GM12878 (cell line): ENCODE measurements around the gene STAT5A.

Experiments
- ATF3 ChIP-seq: IDR thresholded peaks from 2 replicates; pipeline ENCODE4 v1.6.1; 2011; ENCODE audit warnings: low read depth, mild to moderate bottlenecking, low read length, moderate library complexity, borderline replicate concordance; ENCODE audit errors: extremely low read depth
- BCLAF1 ChIP-seq: fragments of 450-650 bp; IDR thresholded peaks from 2 replicates; pipeline ENCODE4 v1.6.1; 2017; ENCODE audit warnings: antibody characterized with exemption, mild to moderate bottlenecking, moderate library complexity
- CREM ChIP-seq: IDR thresholded peaks from 2 replicates; pipeline ENCODE4 v1.6.1; 2014; ENCODE audit warnings: antibody characterized with exemption, low read depth
- EZH2 ChIP-seq: IDR thresholded peaks from 2 replicates; pipeline ENCODE4 v1.6.1; 2012; ENCODE audit warnings: low read depth, mild to moderate bottlenecking, control low read depth, inconsistent platforms, low read length, borderline replicate concordance; ENCODE audit not compliant: control insufficient read depth
- MTA3 ChIP-seq: IDR thresholded peaks from 2 replicates; pipeline ENCODE4 v1.6.1; 2012; ENCODE audit warnings: low read length, inconsistent platforms, borderline replicate concordance
- POLR2A ChIP-seq: IDR thresholded peaks from 2 replicates; pipeline ENCODE4 v1.6.1; 2011; ENCODE audit warnings: low read depth, mild to moderate bottlenecking, low read length
- RB1 ChIP-seq: fragments of 450-650 bp; formaldehyde crosslinking; IDR thresholded peaks from 2 replicates; pipeline ENCODE4 v1.6.1; 2017; ENCODE audit warnings: mild to moderate bottlenecking, borderline replicate concordance
- SIN3A ChIP-seq: IDR thresholded peaks from 2 replicates; pipeline ENCODE4 v1.6.1; 2012; ENCODE audit warnings: low read depth, low read length, improper control_type of control experiment
- TCF3 ChIP-seq: IDR thresholded peaks from 2 replicates; pipeline ENCODE4 v1.6.1; 2012; ENCODE audit warnings: low read depth, mild to moderate bottlenecking, low read length, borderline replicate concordance; ENCODE audit not compliant: insufficient read depth
- ZNF274 ChIP-seq: IDR thresholded peaks from one replicate; pipeline ENCODE4 v1.8.0; 2011; ENCODE audit not compliant: insufficient read length, insufficient read depth
- TF ChIP-seq, protein P1 (sequence below), 3 experiments: IDR thresholded peaks in 2 of 3; conservative IDR thresholded peaks in 1 of 3; 2 replicates each; pipeline ENCODE4 v1.5.1; 2011; ENCODE audit warnings: low read depth in 3 of 3, low read length in 3 of 3, mild to moderate bottlenecking in 3 of 3, control low read depth in 2 of 3, moderate library complexity in 2 of 3, inconsistent platforms in 1 of 3, mixed read lengths in 1 of 3; ENCODE audit not compliant: control insufficient read depth in 2 of 3, insufficient read depth in 1 of 3; ENCODE audit errors: extremely low read depth in 1 of 3

DNA sequence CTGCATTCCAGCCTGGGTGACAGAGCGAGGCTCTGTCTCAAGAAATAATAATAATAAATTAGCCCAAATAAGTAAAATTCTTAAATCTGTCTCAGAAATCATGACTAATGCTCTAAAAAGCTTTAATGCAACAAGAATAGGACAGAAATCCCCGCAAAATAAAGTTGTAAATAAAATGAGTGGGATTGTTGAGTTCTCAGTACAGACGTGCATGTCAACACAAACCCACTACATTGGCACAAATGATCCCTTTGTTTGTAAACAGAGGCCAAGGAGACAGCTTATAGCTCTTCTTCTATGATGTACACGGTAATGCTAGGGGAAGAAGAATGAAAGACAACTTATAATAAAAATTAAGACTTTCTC is 18.1 kb upstream of the STAT5A start:
- TF ChIP-seq, protein P1, sequence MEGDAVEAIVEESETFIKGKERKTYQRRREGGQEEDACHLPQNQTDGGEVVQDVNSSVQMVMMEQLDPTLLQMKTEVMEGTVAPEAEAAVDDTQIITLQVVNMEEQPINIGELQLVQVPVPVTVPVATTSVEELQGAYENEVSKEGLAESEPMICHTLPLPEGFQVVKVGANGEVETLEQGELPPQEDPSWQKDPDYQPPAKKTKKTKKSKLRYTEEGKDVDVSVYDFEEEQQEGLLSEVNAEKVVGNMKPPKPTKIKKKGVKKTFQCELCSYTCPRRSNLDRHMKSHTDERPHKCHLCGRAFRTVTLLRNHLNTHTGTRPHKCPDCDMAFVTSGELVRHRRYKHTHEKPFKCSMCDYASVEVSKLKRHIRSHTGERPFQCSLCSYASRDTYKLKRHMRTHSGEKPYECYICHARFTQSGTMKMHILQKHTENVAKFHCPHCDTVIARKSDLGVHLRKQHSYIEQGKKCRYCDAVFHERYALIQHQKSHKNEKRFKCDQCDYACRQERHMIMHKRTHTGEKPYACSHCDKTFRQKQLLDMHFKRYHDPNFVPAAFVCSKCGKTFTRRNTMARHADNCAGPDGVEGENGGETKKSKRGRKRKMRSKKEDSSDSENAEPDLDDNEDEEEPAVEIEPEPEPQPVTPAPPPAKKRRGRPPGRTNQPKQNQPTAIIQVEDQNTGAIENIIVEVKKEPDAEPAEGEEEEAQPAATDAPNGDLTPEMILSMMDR (IDR thresholded peaks at IDR 0.05 in 2 of 3, conservative IDR thresholded peaks at IDR 0.05 in 1 of 3; ENCODE audit: control insufficient read depth in 2 of 3, extremely low read depth in 1 of 3, insufficient read depth in 1 of 3, low read depth in 3 of 3, low read length in 3 of 3): no peak
- TF ChIP-seq ATF3 (no peak), MTA3 (no peak), ZNF274 (no peak), TCF3 (no peak), POLR2A (no peak), BCLAF1 (no peak), SIN3A (no peak), CREM (no peak), EZH2 (no peak), RB1 (no peak)
